ENCODE results near the gene TPK1. TPM values are rescaled to one million over a fixed set of nuclear protein-coding genes. Genes with fewer than 3 reads are reported as not detected.

TPK1 gene
- total and polyA plus RNA-seq, 2 of the 8 experiments (the other 6 are each of a cell fraction or from before 2014, with no cell fraction given): 1.9 to 2.7 TPM

- TF ChIP-seq TEAD4 (IDR thresholded peaks at IDR 0.05; ENCODE audit: low read depth, low read length) (no peak), TAF1 (IDR thresholded peaks at IDR 0.05; ENCODE audit: low read depth, low read length) (no peak), FOSL1 (IDR thresholded peaks at IDR 0.05; ENCODE audit: insufficient read depth, low read depth, low read length) (no peak)
- TF ChIP-seq, protein P1, sequence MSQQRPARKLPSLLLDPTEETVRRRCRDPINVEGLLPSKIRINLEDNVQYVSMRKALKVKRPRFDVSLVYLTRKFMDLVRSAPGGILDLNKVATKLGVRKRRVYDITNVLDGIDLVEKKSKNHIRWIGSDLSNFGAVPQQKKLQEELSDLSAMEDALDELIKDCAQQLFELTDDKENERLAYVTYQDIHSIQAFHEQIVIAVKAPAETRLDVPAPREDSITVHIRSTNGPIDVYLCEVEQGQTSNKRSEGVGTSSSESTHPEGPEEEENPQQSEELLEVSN (IDR thresholded peaks at IDR 0.05): no peak
Observed at GRCh38 chr7:144587701-144588100, 248.2 kb downstream of the TPK1 start (continued).

Data from H1 (cell line).